Hindlimb muscle (tissue), 1 donor: ENCODE data around the gene SREBF2. TPM values are rescaled to one million over a fixed set of nuclear protein-coding genes. Genes with fewer than 3 reads are reported as not detected.

Experiments
- DNase-seq: peaks from one replicate; pipeline ENCODE4 v3.0.0-alpha.2; 2013
- polyA plus RNA-seq: library from polyadenylated mRNA; unstranded; fragments of 120-200 nt; gene quantifications from one replicate; pipeline ENCODE4 v1.2.1, GENCODE V29; 2013; ENCODE audit not compliant: insufficient read length

SREBF2 gene
- polyA plus RNA-seq, result 83.4 TPM

DNA sequence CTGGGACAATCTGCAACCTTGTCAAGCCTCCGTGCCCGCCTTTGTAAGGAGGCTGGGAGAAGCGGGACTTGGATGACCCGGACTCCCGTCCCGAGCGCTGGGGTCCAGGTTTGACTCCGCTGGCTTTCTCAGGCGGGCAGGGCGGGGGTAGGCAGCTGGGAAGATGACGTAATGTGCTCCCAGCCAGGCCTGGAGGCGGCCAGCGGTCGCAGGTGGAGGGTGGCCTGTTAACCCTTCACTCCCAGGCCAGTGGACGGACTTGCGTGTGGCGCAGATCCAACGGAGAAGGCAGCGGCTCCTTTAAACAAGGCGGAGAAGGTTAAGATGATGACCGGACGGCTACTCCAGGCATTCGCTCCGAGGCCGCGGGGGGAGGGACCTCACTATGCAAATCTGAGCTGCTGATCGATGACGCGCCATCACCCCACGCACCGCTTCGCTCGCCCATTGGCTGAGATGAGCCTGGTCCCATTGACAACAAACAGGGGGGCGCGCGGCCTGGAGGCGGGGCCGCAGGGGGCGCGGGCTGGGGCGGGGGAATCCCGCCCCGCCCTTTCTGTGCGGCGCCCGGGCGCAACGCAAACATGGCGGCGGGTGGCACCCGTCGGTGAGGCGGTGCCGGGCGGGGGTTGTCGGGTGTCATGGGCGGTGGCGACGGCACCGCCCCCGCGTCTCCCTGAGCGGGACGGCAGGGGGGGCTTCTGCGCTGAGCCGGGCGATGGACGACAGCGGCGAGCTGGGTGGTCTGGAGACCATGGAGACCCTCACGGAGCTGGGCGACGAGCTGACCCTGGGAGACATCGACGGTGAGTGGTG lies at the start of gene SREBF2:
Gene SREBF2 (plus strand): TSS at position 553 of the 816 bp plus-strand sequence. CDS start 166 bp downstream, at position 719.
- peak; percentile 100 for DNase-seq

DNA sequence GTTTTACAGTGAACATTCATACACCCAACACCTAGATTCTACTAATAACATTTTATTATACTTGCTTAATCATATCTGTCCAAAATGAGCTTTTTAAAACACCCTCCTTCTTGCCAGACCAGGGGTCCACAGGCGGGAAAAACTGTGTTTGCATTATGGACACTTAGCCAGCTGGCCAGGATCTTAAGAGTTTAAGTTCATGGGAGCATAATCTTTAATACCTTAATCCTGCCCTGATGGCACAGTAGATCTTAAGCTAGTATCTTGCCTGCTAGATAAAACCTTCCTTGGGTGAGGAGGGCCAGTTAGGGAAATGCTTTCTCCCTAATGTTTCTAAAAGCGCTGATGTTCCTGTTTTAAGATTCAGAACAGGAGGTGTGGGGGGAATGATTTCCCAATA lies 45.6 kb upstream of the SREBF2 start:
- no peak for DNase-seq

DNA sequence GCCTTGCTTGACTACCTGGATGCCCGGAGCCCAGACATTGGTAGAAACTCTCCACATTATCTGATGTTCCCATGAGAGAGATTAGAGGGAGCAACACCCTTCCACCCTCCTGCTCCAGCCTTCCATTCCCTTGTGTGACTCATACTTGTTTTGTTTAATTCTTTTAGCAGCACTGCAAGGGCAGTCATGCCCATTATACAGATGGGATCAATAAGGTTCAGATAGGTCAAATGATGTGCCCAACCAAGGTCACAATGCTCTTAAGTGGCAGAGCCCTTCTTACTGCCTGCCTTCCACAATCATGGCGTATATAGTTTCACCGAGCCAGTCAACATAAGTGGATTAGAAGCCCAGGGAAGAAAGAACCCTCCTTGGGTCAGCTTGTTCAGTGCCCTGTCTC lies 39.0 kb upstream of the SREBF2 start:
- DNase-seq, result no peak

DNA sequence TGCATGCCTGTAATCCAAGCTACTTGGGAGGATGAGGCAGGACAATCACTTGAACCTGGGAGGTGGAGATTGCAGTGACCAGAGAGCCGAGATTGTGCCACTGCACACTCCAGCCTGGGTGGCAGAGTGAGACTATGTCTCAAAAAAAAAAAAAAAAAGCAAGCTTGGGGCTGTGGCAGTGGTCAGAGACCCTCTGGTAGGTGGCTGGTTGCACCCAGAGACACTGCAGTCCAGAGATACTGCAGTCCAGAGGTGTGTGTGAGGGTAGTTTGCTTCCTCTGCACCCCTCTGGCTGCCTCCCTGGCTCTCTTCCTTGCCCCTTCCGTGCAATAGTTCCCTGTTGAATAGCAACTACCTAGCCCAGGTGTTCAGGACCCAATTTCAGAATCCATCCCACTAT lies 34.2 kb upstream of the SREBF2 start:
- DNase-seq, result no peak

DNA sequence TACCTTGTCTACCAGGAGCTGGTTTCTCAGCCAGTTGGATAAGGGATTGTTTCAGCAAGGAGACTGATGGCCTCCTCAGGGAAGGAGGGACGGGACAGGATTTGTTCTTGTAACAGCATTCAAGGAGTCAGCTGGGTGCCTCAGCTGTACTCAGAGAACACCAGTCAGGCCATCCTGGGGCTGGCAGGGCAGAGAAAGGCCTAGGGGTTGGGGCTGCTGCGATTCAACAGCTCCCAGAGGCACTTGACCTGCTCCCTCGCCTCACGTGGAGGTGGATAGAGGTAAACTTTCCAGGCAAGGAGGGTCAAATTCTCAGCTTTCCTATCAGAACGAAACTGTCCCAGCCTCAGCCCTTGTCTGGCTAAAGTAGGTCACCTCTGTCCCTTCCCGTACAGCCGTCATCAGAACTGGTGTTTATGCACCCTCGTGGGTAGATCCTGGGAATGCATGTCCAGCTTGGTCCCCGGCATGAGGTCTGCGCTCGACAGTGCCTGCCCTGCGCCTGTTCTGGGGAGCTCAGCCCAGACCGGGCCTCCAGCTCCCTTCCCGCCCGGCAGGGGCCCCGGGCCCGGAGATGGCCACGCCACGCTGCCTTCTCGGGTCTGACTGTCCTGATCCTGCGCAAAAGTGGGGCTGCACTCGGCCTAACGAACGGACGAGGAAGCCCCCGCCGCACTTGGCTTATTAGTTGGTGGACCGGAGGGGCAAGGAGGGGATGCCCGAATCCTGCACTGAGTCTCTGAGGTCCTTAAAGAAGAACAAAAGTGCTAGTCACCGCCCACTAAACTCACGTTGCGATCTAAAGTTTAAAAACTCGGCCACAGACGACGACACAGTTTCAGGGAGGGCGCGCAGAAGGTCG lies 33.2 kb upstream of the SREBF2 start:
- DNase-seq, result peak; percentile 43

DNA sequence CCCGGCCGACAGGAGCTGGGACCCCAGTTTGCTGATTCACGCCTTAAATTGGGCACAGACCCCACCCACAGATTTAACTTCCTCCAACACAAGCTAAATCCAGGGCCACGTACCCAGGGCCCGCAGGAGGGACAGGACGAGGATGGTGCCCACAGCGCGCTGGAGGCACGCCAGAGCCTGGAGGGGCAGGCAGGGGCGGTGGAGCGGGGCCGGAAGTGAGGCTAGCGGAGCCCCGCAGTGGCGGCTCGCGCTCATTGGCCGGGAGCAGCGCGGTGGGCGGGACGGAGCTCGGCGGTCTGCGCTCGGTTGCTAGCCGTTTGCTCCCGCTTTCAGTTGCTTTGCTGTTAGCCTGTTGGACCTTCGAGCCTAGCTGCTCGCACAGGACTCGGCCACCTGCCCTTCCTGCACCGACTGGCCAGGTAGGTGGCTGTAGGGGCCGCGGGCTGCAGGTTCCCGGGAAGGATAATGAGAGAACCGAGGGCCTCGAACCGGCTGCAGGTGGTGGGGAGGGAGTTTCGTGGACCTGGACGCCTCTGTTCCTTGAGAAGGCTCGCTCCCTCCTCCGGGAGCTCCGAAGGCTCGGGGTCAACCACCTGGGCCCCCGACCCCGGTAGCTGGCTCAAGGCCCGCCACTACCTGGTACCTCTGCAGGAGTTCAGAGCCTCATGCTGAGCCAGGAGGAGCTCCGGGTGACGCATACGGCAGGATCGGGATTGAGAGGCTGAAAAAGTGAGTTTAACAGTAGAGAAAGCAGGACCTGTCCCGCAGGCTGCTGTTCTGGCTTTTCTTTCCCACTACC lies 32.4 kb upstream of the SREBF2 start, which contains the start of gene CCDC134:
Gene CCDC134 (plus strand): TSS at position 332 of the 799 bp plus-strand sequence. CDS start 8,212 bp downstream, outside the sequence.
- peak; percentile 90 for DNase-seq

DNA sequence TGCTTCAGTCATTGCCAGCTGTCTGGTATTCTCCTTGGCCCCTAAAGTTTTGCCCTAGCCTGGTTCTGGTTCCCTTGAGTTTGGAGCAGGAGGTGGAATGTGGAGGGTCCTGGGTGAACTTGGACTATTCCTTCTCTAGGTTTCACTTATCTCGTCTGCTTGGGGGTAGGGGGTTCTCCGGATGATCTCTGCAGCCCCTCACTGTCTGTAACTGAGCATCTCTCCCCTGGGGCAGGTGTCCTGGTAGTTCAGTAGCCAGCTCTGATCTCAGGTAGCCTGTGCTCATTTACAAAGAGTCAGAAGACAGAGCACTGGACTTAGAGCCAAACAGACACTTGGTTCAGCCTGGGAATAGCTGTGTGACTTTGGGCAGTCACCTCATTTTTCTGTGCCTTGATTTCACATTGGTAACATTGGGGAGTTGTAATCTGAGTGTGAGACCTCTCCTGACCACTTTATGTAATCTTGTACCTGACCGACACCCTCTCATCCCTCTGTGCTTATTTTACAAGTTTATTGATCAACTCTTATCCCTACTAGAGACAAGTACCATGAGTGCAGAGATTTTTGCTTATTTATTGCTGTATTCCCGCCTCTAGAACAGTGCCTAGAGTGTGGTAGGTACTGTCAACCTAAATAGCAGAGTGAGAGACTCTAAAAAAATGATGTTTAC lies 31.6 kb upstream of the SREBF2 start:
- DNase-seq, result no peak

DNA sequence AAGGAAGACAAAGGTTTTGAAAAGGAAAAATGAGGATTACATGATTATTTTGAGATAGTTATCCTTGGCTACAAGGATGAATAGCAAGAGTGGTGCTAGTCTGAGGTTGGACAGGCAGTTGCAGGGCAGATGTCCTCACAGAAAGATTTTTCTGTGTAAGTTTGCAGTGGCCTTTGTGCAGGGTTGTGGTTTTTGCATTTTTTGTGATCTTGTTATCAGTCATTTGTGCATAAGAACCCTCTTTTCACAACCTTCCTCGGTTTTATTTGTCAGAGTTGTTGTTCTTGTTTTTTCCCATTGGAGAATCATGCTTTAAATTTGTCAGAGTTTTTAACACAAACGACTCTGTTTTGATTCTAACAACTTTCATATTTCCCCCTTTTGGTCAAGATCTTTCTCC lies 31.0 kb upstream of the SREBF2 start:
- DNase-seq, result no peak

DNA sequence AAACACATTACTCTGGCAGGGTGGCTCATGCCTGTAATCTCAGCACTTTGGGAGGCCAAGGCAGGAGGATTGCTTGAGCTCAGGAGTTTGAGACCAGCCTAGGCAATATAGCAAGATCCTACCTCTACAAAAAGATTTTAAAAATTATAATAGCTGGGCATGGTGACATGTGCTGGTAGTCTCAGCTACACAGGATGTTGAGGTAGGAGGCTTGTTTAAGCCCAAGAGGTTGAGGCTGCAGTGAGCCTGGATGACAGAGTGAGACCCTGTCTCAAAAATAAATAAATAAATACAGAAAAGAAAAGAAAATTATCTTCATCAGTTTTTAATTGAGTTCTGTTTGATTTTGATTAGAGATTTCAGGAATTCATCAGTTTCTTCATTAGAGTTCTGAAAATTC lies 27.3 kb upstream of the SREBF2 start:
- no peak for DNase-seq

DNA sequence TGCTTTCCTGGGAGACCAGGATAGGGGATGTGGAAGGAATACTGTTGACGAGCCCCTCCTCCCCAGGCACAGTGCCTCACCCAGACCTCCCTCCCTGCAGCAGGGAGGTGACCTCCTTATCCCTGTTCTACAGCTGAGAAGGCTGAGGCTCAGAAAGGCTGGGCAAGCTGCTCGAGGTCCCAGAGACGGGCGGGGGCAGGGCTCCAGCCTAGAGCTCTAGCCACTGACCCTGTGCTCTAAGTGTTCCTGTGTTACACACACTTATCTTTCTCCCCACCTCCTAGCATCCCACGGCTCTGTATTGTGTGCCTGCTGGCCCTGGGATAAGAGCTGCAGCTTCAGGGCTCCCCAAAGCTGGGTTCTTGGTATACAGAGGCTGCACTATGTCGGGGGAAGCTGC lies 24.5 kb upstream of the SREBF2 start:
- DNase-seq, result no peak

DNA sequence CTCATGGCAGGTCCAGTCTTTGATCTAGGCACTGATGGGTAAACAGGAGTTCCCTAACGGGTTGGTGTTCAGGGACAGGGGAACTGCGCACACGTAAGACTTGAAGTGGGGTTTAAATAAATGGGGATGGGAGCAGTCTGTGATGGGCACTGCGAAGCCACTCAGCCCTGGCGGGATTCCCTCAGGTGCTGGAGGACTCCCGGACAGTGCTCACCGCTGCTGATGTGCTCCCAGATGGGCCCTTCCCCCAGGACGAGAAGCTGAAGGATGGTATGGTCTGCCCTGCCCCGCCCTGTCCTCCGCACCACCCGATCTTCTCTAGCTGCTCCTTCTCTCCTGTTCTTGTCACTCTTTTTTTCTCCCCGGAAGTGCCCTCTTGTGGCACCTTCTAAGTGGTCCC lies 22.9 kb upstream of the SREBF2 start:
- DNase-seq, result no peak

DNA sequence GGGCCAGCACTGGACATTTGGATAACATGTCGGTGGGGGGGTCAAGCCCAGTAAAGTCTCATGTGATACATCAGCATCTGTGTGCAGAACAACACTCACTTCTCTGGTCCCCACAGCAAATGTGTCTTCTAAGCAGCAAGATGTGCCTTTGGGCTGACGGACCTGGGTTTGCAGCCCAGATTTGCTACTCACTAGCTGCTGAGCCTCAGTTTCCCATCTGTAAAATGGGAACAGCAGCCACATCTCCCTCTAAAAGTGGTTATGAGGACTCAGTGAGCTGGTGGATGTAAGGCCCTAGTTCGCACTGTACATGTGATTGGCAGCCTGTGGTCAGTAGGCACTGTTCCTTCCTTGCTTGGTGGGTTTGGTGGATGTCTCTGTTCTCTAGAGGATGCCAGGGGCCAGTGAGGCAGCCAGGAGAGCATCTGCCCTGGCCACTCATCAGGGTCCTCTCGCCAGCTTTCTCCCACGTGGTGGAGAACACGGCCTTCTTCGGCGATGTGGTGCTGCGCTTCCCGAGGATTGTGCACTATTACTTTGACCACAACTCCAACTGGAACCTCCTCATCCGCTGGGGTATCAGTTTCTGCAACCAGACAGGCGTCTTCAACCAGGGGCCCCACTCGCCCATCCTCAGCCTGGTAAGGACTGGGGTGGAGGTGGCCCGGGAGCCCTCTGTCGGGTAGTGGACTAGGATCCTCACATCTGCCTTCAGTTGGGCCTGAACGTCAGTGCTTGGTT lies 19.9 kb upstream of the SREBF2 start:
- no peak for DNase-seq

DNA sequence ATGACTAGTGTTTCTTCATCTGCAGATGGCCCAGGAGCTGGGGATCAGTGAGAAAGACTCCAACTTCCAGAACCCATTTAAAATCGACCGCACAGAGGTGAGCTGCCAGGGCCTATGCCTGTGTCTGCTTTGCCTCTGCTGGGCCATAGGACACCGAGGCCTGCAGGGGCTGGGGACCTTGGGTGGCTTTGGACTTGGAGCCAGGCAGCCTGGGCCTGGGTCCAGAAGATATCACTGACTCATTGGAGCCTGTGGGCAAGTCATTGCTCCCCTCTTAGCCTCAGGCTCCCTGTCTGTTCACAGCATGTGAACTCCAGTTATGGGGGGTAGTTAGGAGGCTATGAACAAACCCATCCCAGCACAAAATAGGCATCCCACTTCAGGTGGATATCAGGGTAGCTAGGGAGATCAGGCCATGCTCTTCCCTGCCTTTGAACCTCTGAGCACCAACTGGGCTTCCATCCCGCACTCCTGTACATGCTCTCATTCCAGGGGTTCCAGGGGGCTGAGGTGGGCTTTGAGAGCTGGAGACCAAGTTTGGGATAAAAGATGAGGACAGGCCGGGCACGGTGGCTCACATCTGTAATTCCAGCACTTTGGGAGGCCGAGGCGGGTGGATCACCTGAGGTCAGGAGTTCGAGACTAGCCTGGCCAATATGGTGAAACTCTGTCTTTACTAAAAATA lies 19.0 kb upstream of the SREBF2 start:
- no peak for DNase-seq

DNA sequence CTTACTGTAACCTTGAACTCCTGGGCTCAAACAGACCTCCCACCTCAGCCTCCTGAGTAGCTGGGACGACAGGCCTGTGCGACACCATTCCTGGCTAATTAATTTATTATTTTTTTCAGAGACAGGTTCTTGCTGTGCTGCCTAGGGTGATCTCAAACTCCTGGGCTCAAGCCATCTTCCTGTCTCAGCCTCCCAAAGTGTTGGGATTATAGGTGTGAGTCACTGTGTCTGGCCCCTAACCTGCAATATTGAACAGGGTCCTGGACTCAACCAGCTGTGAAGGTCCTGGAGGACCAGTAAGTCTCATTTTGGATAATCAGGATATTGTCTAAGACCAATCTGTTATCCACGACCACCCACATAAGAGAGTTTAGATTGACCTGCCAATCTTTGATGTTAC lies 17.2 kb upstream of the SREBF2 start:
- DNase-seq, result no peak

DNA sequence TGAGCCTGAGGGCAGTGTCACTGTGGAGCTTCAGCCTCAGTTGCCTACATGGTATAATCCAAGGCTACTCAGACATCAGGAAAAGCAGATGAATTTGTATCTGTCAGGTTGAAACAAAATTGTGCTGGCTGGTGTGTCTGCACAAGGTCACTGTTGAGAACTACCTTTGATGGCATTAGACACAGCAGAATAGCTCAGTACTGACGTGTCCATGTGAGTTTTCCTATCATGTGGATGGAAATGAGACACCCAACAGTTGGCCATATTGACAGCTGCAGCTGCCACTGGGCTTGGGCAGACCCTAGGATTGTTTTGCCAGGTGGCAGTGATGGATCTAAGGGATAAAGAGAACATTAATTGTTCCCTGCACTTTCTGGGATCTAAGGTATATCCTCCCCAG lies 16.7 kb upstream of the SREBF2 start:
- no peak for DNase-seq

DNA sequence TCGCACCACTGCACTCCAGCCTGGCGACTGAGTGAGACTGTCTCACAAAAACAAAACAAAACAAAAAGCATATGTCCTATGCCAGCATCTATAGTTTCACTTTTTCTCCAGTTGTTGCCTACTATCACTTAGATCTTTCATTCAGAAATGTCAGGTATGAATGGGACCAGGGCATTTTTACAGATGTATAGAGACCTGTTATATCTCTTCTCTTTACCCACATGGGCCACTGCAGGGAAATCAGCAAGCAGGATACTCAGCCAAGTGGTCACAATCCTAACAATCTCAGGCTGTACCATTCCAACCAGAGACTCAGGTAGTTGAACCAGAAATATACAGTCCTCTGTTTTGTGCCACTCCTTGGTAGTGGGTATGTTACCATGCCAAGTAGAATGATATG lies 16.0 kb upstream of the SREBF2 start:
- no peak for DNase-seq

DNA sequence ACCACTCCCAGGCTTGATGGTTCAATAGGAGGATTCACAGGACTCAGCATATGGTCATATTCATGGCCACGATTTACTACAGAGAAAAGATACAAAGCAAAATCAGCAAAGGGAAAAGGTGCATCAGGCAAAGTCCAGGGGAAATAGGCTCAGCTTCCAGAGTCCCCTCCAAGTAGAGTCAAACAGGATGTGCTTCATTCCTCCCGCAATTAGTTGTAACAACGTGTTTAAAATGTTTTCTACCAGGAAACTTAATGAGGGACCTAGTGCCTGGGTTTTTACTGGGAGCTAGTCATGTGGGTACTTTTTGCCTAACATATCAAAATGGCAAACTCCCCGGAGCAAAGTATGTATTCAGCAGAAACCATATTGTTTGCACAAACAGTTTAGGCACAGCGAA lies 14.9 kb upstream of the SREBF2 start:
- DNase-seq, result no peak

DNA sequence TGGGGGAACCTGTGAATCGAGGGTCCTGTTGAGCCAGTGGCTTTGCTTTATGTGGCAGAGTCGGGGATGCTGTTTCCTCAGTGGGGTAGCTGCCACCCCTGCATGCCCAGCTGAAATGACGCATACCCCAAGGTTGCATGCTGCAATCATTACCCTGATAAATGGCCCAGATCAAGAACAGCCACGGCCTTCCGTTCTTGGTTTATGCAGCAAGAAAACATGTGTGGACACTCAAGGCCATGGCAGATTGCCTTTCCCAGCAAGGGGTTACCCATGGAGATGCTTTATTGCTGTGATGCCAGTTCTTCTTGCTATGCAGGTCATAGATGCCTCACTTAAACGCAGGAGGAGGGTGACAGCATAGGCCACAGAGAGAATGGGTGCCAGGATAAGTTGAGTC lies 14.3 kb upstream of the SREBF2 start:
- no peak for DNase-seq

DNA sequence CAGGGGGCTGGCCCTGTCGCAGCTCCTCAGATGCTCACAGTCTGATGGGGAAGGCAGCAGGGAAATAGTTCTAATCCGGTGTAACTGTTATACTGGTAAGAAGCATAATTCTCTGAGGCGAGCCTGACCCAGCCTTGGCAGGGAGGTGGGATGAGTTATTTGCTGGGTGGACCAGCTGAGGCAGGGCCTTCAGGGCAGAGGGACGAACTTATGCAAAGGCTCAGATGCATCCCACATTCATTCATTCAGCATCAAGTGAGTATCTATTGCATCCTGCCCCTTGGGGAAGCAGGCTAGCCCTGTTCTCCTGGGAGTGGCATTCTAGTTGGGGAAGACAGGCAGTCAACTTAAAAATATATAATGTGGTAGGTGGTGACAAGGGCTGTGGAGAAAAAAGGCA lies 13.6 kb upstream of the SREBF2 start:
- DNase-seq, result no peak

DNA sequence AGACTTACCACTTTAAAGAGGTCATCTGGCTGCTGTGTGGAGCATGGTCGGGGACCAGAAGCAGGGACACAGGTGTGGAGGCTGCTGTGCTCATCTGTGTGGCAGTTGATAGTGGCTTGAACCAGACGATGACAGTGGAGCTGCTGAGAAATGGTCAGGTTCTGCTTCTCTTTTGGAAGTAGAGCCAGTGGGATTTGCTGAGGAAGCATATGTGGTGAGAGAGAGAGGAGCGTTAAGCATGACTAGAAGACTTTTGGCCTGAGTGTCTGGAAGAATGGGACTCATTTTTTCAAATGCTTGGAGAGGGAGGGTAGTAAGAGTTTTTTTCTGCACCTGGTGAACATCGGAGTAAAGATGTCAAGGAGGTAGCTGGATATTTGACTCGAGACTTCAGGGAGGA lies 12.5 kb upstream of the SREBF2 start:
- DNase-seq, result no peak
